ENCODE data around the gene PHF24.

DNA sequence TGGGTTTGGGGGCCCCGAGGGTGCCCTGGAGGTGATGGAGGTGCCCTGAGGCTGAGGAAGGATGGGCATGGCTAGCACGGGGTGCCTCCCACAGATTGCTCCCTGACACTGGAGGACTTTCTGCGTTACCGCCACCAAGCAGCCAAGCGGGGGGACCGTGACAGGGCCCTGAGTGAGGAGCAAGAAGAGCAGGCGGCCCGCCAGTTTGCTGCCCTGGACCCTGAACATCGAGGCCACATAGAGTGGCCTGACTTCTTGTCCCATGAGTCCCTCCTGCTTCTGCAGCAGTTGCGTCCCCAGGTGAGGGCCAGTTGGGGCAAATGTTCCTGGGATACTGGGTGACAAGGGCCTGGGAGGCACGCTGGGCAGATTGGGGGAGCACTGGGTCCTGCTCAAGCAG is 18.4 kb downstream of the PHF24 start:
- TF ChIP-seq POLR2A (IDR thresholded peaks at IDR 0.05) (no peak), POLR2AphosphoS5 (IDR thresholded peaks at IDR 0.05) (no peak), EP300 (IDR thresholded peaks at IDR 0.05; ENCODE audit: low read depth) (no peak)
- TF ChIP-seq, protein P1, sequence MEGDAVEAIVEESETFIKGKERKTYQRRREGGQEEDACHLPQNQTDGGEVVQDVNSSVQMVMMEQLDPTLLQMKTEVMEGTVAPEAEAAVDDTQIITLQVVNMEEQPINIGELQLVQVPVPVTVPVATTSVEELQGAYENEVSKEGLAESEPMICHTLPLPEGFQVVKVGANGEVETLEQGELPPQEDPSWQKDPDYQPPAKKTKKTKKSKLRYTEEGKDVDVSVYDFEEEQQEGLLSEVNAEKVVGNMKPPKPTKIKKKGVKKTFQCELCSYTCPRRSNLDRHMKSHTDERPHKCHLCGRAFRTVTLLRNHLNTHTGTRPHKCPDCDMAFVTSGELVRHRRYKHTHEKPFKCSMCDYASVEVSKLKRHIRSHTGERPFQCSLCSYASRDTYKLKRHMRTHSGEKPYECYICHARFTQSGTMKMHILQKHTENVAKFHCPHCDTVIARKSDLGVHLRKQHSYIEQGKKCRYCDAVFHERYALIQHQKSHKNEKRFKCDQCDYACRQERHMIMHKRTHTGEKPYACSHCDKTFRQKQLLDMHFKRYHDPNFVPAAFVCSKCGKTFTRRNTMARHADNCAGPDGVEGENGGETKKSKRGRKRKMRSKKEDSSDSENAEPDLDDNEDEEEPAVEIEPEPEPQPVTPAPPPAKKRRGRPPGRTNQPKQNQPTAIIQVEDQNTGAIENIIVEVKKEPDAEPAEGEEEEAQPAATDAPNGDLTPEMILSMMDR (IDR thresholded peaks at IDR 0.05): no peak
